ENCODE measurements around the gene KAZN.

The KAZN gene

GRCh38 chr1:15075175-15075574, 476.7 kb downstream of the KAZN start:
- DNase-seq, result no peak

- DNase-seq, result no peak
Measured at GRCh38 chr1:15075817-15076216, 477.3 kb downstream of the KAZN start.

GRCh38 chr1:15076807-15077206, 478.3 kb downstream of the KAZN start:
- no peak for DNase-seq

GRCh38 chr1:15077384-15077783, 478.9 kb downstream of the KAZN start:
- no peak for DNase-seq

- DNase-seq, result no peak
Measured at GRCh38 chr1:15080328-15081007, 482.0 kb downstream of the KAZN start.

- DNase-seq, result no peak
Measured at GRCh38 chr1:15081102-15081501, 482.6 kb downstream of the KAZN start.

GRCh38 chr1:15083578-15083977, 485.1 kb downstream of the KAZN start:
- DNase-seq, result no peak

- DNase-seq, result no peak
Measured at GRCh38 chr1:15088281-15088971, 489.9 kb downstream of the KAZN start.

- peak; percentile 36 for DNase-seq
Measured at GRCh38 chr1:15089258-15089992, 490.9 kb downstream of the KAZN start.

- peak; percentile 55 for DNase-seq
Measured at GRCh38 chr1:15090373-15090772, 491.9 kb downstream of the KAZN start.

GRCh38 chr1:15094056-15094455, 495.6 kb downstream of the KAZN start:
- no peak for DNase-seq

GRCh38 chr1:15094719-15095495, 496.4 kb downstream of the KAZN start:
- no peak for DNase-seq

GRCh38 chr1:15095496-15095875, 497.0 kb downstream of the KAZN start:
- DNase-seq, result no peak

GRCh38 chr1:15096293-15096692, 497.8 kb downstream of the KAZN start:
- no peak for DNase-seq

- DNase-seq, result peak; percentile 4
Measured at GRCh38 chr1:15098176-15099125, 500.0 kb downstream of the KAZN start.

- DNase-seq, result peak; percentile 25
Measured at GRCh38 chr1:15099441-15100120, 501.1 kb downstream of the KAZN start.

- DNase-seq, result peak; percentile 80
Measured at GRCh38 chr1:15100121-15100879, 501.8 kb downstream of the KAZN start.

GRCh38 chr1:15100880-15101760, 502.6 kb downstream of the KAZN start:
- DNase-seq, result no peak

- no peak for DNase-seq
Measured at GRCh38 chr1:15101801-15102200, 503.3 kb downstream of the KAZN start.

GRCh38 chr1:15102646-15103045, 504.2 kb downstream of the KAZN start:
- no peak for DNase-seq
